GM18508 (cell line): ENCODE data around the gene GAD1.

Experiments used
- ATAC-seq: cut with Tn5 transposase; IDR thresholded peaks from one replicate; pipeline ENCODE4 v1.9.1; 2021; ENCODE audit warnings: moderate number of reproducible peaks; ENCODE audit not compliant: insufficient read depth, unreplicated experiment

Gene GAD1

DNA sequence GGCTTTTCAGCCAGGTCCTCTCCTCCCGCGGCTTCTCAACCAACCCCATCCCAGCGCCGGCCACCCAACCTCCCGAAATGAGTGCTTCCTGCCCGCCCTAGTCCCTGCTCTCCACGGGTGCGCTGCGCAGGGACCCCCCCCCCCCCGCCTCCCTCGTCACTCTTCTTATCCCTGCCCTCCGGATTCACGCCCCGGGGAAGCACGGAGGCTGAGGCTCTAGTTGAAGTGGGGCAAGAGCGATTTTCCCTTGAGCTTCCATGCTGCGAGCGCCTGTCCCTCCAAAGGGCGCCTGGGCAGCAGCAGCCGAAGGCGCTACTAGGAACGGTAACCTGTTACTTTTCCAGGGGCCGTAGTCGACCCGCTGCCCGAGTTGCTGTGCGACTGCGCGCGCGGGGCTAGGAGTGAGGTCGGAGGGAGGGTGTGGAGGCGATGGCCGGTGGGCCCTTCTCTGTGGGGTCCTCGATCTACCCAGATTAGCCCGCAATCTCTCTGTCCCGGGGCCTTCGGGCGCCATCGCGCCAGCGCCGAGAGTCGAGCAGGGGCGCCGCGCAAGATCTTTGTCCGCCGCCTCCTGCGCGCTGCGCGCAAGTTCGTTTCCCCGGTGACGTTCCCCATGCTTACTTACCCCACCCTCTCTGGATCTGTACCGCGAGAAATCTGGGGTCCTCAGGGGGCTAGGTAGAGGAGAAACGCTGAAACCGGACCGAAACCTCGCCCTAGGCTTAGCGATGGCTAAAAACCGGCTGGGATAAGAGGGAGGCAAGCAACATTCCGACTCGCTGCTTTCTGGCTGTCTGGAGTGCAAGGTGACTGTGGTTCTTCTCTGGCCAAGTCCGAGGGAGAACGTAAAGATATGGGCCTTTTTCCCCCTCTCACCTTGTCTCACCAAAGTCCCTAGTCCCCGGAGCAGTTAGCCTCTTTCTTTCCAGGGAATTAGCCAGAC, 677 bp downstream of the GAD1 start:
- ATAC-seq = no peak

DNA sequence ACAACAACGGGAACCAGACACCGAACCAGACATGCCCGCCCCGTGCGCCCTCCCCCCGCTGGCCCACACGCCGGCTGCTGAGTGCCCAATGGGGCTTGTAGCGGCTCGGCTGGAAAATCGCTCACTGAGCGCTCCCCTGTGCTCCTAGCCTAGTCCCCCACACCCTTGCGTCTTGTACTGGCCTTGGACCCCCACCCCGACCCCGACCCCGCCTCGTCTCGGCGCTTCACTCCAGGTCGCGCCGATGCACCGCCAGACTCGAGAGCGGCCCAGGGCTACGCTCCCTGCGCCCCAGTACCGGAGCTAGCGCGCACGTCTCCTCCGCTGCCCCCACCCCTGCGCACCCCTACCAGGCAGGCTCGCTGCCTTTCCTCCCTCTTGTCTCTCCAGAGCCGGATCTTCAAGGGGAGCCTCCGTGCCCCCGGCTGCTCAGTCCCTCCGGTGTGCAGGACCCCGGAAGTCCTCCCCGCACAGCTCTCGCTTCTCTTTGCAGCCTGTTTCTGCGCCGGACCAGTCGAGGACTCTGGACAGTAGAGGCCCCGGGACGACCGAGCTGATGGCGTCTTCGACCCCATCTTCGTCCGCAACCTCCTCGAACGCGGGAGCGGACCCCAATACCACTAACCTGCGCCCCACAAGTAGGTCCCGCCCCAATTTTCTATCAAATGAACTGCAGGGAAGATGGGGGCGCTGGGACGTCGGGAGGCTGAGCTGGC, 1.5 kb downstream of the GAD1 start:
- no peak for ATAC-seq

DNA sequence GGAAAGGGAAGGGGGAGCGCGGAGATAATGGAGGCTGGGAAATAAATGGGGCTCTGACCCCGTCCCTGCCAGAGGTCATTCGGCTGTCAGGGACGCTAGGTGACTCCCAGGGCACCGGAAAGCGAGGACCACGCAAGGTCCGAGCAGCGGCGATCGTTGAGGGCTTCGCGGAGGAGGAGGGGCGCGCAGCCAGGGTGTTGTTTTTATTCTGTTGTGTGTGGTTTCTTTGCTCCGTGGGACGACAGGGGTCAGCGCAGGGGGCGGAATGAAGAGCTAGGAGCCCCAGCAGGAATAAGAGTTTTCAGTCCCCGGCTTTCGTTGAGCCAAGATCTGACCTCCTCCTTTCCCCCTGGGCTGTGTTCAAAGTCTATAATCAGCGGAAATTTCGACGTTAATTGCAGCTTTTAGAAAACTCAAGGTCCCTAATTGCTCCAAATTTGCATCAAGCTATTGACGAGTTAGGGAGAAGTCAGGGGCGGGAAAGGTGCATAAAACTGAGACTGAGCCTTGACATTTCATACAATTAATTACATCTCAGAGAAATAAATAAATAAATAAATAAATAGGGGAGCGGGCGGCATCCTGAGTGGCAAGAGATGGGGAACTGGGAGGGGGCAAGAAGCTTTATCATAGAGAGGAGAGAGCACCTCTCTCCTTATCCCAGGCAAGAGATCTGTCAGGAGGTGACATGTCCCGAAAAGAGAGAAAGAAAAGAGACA, 2.2 kb downstream of the GAD1 start:
- ATAC-seq = no peak

DNA sequence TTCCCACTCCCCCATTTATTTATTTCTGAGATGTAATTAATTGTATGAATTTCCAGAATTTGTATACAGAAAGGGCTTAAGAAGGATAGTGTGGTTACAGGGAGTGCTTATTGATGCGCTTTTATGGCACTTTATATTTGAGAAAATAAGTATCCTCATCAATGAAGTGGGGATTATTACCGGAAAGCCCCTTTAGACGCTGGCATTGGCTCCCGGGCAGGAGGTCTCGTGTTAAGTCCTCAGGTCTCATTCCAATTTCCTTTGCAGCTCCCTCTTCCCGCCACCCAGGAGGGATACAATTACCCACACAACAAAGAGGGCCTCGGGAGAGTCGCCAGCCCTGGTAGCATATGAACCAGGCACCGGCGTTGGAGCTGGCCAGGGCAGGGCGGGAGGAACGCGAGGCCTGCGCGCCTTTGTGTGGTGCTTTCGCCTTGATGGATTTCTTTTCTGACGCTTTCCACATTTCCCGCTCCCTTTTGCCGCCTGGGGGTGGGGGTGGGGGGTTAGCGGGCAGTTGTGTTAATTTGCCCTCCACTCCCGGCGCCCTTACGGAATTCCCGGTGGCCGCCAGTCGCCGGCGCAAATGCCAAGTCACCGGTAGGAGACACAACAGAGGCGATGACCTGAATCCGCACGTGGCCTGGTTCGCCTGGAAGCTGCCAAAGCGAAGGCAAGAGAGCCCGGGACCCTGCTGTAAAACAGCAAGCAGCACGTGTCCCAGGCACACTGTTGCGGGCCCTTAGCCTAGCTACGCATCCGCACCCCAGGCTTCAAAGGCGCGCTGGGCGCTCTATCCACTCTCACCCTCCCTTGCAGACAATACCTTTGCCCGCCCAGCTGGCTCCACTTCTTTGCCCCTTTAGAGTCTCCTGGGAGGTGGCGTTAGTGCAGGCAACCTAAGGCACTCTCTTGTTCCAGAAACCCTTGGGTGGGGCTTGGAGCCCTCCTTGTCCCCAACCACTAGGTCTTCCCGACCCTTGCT, 3.3 kb downstream of the GAD1 start:
- no peak for ATAC-seq

DNA sequence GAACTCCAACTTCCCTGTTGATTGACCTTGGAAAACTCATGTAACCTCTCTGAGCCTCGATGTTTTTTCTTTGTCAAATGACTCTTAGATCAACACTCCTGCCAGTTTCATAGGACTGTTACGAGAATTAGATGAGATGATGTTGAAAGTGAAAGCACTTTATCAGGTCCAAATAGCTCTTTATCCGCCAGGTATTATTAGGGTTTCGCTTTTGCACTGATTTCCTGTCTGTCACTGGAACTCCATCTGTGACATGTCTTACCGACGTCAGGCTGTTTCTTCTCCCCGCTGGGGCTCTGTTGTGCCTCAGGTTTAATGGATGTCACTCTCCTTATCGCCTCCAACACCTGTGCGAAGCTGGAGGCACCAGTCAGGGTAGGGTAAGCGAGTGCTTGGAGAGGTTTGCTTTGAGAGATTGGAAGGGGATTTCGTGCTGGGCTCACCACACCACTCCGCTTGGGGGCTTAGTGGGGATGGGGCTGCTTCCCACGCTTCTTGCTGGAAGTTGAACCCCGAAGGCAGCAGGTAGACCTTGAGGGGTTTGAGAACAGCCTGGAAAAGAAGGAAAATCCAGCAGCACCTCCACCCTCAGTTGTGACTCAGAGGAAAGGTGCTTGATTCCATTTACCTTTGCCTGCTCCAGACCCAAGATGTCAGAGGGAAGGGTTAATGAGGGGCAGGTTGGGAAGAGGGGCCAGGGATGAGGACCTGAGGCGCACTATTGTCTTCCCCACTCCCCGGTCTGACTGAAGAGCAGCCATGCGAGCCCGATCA, 4.3 kb downstream of the GAD1 start:
- ATAC-seq = no peak

DNA sequence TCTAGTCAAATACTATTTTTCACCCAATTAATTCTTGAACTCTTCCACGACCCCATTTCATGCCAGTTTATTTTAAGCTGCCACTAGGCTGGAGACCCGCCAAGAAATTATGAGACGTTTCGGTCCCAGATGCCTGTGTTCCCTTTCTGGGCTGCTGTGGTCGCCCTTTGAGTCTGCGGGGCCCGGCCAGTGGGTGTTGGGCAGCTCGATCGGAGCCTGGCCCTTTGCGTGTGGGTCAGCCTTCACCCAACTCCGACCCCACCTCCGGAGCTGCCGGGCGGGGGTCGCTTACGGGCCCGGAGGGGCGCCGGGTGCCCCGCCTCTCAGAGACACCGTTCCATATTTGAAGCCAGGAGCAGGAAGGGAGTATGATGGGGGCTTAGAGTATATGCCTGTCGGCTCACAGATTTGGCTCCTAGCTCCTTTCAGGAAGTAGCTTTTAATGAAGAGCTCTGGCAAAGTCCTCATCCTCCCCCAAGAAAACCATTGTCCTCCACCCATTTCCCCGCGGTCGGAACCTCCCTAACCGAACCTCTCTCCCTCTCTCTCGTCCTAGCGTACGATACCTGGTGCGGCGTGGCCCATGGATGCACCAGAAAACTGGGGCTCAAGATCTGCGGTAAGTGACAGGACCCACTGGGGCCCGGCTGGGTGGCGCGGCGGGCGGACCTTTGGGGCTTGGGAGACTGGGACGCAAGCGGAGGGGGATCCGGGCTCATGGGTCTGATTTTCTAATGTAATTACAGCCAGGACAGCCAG, 5.0 kb downstream of the GAD1 start:
- ATAC-seq = no peak

DNA sequence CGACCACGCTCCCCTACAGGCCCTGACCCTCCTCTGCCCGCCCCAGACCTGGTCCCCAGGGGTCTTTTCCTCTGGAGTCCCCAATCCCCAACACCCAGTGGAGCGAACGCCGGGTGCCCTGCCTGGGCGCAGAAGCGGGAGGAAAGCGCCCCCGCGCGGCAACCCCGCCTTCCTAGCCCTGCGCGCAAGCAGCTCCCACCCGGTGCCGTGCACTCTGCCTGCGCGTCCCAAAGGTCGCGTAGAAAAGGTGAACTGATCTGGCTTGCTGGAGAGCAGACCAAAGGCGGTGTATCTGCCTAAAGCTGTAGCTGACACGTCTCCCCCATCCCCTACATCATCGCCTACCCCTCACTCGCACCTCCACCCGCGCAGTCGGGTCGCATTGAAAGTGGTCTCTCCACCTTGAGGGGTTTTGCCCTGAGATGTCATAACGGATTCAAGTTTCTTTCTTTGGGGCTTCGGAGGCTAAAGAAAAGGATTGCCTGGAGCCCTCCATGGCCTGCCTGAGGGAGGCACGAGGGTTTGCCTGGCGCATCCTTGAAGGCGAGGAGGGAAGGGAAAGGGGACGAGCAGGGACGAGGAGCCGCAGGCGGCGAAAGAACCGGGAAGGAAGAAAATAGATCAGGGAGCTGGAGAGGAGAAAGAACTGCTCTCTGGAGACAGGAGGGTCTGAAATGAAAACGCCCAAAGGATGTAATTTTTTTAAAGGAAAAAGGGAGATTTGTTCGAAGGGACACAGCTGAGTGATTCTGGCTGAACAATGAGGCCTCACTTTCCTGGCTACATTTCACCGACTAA, 5.8 kb downstream of the GAD1 start:
- ATAC-seq = no peak

DNA sequence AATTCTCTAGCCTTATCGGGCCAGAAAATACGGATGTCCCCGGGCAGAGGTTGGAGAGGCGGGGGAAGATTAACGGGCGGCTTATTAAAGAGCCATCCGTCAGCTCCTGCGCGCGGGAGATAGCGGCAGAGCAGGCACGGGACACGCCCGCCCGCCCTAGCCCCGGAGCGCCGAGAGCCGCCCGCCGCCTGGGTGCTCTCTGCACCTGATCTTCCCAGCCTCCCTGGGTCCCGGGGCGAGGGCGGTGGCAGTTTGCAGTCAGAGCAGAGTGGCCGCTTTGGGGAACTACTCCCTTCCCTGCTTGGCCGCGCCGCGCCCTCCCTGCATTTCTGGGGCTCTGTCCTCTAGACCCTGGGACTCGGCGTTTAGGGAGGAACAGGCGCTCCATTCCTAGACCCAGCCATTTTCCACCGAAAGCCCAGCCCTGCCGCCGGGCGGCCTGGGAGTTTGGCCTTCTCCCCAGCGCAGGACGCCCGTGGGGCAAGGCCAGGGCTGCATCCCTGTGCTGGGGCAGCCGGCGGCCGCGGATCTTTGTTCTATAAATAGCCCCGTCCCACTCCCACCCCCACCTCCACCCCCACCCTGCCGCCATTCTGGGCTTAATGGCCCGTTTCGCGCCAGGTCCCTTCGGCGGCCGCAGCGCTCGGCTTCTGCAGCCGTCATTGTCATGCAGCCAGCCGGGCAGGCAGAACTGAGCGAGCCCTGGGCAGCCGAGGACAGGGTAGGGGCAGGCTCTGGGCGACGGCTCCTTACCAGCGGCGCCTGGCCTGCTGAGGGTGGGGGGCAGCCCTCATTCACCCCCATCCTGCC, 6.6 kb downstream of the GAD1 start:
- no peak for ATAC-seq

DNA sequence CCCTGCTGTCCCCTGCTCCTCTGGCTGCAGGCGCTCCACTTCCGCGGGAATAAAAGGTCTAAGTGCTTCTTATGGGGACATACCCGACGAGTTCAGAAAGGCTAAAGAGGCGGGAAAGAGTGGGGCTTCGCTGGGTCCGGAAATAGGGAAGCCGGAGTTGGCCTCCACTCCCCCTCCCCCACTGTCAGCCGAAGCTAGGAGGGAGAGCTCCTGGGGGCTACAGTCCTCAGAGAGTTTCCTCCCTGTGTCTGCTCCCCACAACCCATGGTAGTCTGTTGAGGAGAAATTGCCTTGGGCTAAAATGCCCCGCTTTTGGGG, 7.2 kb downstream of the GAD1 start:
- ATAC-seq = no peak

DNA sequence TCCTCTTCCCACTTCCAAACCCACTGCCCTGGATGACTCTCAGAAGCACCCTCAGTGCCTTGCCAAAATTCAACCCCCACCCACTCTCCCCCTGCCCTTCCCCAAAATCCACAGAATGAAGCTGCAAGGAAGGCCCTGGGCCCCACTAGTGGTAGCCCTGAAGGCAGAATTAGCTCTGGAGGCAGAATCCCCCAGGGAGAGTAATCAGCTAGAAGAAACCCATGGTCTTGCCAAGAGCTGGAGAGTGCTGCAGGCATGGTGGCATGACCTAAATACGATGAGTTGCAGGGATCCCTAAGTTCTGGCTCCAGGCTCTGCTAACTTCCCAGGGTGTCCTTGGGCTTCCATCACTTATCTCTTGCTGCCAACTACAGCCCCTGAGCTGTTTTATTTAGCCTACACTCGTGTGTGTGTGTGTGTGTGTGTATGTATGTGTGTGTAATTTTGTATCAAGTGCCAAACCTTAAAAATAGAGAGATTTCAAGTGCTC, 7.9 kb downstream of the GAD1 start:
- no peak for ATAC-seq

DNA sequence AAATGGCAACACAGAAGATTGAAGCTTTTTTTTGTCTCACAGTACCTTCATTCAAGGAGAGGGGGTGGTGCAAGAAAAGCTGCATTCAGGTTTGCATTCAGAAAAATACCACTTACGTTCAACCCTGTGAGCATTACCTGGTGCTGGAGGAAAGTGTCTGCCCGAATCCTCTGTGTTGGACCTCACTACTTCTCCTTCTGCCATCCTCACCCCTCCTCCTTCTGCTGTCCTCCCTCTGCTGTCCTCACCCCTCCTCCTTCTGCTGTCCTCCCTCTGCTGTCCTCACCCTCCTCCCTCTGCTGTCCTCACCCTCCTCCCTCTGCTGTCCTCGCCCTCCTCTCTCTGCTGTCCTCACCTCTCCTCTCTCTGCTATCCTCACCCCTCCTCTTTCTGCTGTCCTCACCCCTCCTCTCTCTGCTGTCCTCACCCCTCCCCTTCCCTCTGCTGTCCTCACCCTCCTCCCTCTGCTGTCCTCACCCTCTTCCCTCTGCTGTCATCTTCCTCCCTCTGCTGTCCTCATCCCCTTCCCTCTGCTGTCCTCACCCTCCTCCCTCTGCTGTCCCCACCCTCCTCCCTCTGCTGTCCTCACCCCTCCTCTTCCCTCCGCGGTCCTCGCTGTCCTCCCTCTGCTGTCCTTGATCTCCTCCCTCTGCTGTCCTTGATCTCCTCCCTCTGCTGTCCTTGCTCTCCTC, 11.3 kb downstream of the GAD1 start:
- ATAC-seq = no peak

DNA sequence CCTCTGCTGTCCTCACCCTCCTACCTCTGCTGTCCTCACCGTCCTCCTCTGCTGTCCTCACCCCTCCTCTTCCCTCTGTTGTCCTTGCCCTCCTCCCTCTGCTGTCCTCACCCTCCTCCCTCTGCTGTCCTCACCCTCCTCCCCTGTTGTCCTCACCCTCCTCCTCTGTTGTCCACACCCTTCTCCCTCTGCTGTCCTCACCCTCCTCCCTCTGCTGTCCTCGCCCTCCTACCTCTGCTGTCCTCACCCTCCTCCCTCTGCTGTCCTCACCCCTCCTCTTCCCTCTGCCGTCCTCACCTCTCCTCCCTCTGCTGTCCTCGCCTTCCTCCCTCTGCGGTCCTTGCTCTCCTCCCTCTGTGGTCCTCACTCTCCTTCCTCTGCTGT, 11.8 kb downstream of the GAD1 start:
- no peak for ATAC-seq

DNA sequence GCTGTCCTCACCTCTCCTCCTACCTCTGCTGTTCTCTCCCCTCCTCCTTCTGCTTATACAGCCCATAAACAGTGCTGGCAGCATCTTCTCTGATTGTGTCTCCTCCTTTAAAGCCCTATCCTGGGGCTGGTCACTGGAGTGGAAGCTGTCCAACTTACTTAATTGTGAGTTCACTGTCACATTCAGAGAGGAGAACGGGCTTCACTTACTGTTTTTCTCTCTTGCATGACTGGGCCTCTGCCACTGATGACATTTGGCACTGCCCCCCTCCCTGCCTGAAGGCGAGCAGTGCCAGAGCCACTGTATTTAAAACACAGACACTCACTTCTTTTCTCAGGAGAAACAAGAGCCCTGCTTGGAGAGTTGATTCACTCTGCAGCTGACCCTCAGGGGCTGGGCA, 12.3 kb downstream of the GAD1 start:
- no peak for ATAC-seq

DNA sequence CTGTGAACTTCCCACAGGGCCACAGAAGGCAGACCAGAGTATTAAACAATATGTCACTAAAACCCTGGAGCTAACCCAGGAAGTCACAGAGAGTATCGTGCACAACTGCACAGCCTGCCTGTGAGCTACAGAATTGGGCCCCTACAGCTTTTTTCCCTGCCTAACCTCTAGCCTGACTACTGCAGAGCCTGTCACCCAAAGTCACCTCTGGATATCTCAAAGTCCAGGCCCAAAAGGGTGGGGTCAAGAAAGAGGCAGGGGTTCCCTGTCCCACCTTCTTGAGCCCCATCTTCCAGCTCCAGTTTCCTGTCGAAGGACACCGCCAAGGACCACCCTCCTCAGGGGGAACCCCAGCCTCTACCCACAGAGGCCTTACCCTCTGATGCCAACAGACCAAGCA, 13.5 kb downstream of the GAD1 start:
- no peak for ATAC-seq

DNA sequence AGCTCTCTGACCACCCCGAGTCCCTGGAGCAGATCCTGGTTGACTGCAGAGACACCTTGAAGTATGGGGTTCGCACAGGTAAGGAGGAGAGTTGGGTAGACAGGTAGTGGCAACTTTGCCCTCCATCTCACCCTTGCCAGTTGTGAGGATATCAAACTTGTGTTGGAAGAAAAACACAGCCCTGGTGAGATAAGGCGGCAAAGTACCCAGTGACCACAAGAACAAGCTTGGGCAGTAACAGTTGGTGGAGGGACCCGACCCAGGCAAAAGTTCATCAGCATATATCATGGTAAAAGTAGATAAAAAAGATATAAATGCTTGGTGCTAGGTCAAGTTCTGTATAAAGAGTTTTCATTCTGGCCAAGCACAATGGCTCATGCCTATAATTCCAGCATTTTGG, 14.4 kb downstream of the GAD1 start:
- no peak for ATAC-seq

DNA sequence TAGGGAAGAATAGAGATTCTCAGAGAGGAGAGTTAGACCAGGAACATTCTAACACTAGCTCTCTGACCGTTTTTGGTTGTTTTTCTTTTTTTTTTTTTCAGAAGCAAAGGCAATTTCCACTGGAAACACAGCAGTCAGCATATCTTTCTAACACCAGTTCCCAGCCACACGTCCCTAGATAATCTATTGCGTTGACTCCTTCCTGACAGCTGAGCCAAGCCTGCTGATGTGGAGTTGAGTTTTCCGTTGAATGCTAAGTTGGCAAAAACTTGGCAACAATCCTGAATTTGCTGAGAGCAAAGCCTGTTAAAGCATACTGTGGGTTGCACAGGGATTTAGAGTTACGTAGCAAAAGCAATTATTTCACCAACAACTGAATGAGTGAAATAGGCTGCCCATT, 19.3 kb downstream of the GAD1 start:
- ATAC-seq = no peak
